Right lobe of liver (tissue), 4 donors: ENCODE measurements around the gene TXNDC15.

Experiments used
- POLR2A ChIP-seq: fragments of 450-650 bp; IDR thresholded peaks from one replicate; pipeline ENCODE4 v1.6.1; 2017; ENCODE audit warnings: antibody characterized with exemption, mild to moderate bottlenecking
- TF ChIP-seq, protein P1 (sequence below), 4 donors: fragments of 200-600 bp in 3 of 4; fragments of 450-650 bp in 1 of 4; IDR thresholded peaks; one replicate each; pipeline versions ENCODE4 v1.5.1 to v1.8.0; 2016 to 2022; ENCODE audit warnings: antibody characterized with exemption in 4 of 4, mild to moderate bottlenecking in 2 of 4
- donor health status: DM: no; HTN: no; CAD: no.
- donor health status: DM: no; HTN: no; CAD: no.
- donor health status: DM: no; HTN: yes; CAD: no.

DNA sequence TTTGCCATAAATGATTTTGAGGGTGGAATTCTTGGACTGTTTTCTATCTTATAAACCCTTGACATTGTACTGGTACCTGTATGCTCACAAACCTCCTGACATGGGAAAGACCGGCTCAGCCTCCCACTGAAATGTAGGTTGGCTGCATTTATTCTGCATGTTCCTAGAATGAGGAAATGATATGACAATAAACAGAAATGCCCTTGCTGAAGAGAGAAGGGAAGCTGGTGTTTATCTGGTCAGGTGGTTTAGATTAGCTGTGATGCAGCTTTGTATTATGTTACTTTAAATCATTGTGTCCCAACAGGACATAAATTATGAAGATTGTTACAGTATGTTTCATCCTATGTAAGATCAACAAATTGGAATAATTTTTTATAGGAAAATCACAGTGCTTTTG lies 70.5 kb downstream of the TXNDC15 start:
- TF ChIP-seq POLR2A: no peak
- TF ChIP-seq, protein P1, sequence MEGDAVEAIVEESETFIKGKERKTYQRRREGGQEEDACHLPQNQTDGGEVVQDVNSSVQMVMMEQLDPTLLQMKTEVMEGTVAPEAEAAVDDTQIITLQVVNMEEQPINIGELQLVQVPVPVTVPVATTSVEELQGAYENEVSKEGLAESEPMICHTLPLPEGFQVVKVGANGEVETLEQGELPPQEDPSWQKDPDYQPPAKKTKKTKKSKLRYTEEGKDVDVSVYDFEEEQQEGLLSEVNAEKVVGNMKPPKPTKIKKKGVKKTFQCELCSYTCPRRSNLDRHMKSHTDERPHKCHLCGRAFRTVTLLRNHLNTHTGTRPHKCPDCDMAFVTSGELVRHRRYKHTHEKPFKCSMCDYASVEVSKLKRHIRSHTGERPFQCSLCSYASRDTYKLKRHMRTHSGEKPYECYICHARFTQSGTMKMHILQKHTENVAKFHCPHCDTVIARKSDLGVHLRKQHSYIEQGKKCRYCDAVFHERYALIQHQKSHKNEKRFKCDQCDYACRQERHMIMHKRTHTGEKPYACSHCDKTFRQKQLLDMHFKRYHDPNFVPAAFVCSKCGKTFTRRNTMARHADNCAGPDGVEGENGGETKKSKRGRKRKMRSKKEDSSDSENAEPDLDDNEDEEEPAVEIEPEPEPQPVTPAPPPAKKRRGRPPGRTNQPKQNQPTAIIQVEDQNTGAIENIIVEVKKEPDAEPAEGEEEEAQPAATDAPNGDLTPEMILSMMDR (IDR thresholded peaks at IDR 0.05): no peak
